Measurements from ENCODE around the gene WDR4. TPM values are rescaled to one million over a fixed set of nuclear protein-coding genes. Genes with fewer than 3 reads are reported as not detected.

WDR4 gene
- total and polyA plus RNA-seq, 4 donors, result 10.3 to 29.6 (median 16.2) TPM

GRCh38 chr21:42829954-42830353 lies 49.4 kb downstream of the WDR4 start:
- no peak overlapping the region for H3K9ac ChIP-seq (ENCODE audit: insufficient read depth in 1 of 2, low read length in 2 of 2)
- WGBS, 2 donors, result 91 to 96% methylated on average over 4 of the region's 4 CpGs
- TF ChIP-seq CTCF (IDR thresholded peaks at IDR 0.05; ENCODE audit: control extremely low read depth, extremely low read depth), result no peak
- H3K27ac ChIP-seq (ENCODE audit: low read depth in 1 of 2, low read length in 1 of 2), result no peak overlapping the region
- no peak overlapping the region for H3K4me3 ChIP-seq
- ATAC-seq (ENCODE audit: insufficient read depth, low FRiP score) (no peak), DNase-seq (no peak)
- no peaks in the 10 kb centered on the region for H3K36me3 ChIP-seq (ENCODE audit: control insufficient read depth in 4 of 4, insufficient read depth in 4 of 4, low read length in 4 of 4)
- no peaks in the 10 kb centered on the region for H3K4me1 ChIP-seq (ENCODE audit: control insufficient read depth in 5 of 5, insufficient read depth in 5 of 5, low read length in 5 of 5)
- no peaks in the 10 kb centered on the region for H3K9me3 ChIP-seq (ENCODE audit: control insufficient read depth in 4 of 4, insufficient read depth in 3 of 4, low read length in 3 of 4)
- H3K27me3 ChIP-seq (ENCODE audit: control insufficient read depth in 3 of 3, insufficient read depth in 3 of 3, low read length in 2 of 3), result peaks cover 0 to 2% (median 0%) of the 10 kb centered on the region in 3 donors

- no peaks in the 10 kb centered on the region for H3K36me3 ChIP-seq (ENCODE audit: control insufficient read depth in 4 of 4, insufficient read depth in 4 of 4, low read length in 4 of 4)
- H3K4me3 ChIP-seq, result no peak overlapping the region
- no peak overlapping the region for H3K27ac ChIP-seq (ENCODE audit: low read depth in 1 of 2, low read length in 1 of 2)
- no peak overlapping the region for H3K9ac ChIP-seq (ENCODE audit: insufficient read depth in 1 of 2, low read length in 2 of 2)
- no peaks in the 10 kb centered on the region for H3K4me1 ChIP-seq (ENCODE audit: control insufficient read depth in 5 of 5, insufficient read depth in 5 of 5, low read length in 5 of 5)
- ATAC-seq (ENCODE audit: insufficient read depth, low FRiP score) (no peak), DNase-seq (no peak)
- WGBS, 2 donors, result 79 to 88% methylated on average over 9 of the region's 9 CpGs
- TF ChIP-seq CTCF (IDR thresholded peaks at IDR 0.05; ENCODE audit: control extremely low read depth, extremely low read depth), result no peak
- no peaks in the 10 kb centered on the region for H3K9me3 ChIP-seq (ENCODE audit: control insufficient read depth in 4 of 4, insufficient read depth in 3 of 4, low read length in 3 of 4)
- H3K27me3 ChIP-seq (ENCODE audit: control insufficient read depth in 3 of 3, insufficient read depth in 3 of 3, low read length in 2 of 3), result peaks cover 0 to 2% (median 0%) of the 10 kb centered on the region in 3 donors
Measured at GRCh38 chr21:42829417-42829816, 49.9 kb downstream of the WDR4 start.

GRCh38 chr21:42827588-42827987 lies 51.8 kb downstream of the WDR4 start:
- H3K36me3 ChIP-seq (ENCODE audit: control insufficient read depth in 4 of 4, insufficient read depth in 4 of 4, low read length in 4 of 4), result no peaks in the 10 kb centered on the region
- no peak for DNase-seq
- TF ChIP-seq CTCF (IDR thresholded peaks at IDR 0.05; ENCODE audit: control extremely low read depth, extremely low read depth), result no peak
- H3K4me3 ChIP-seq, result no peak overlapping the region
- H3K9me3 ChIP-seq (ENCODE audit: control insufficient read depth in 4 of 4, insufficient read depth in 3 of 4, low read length in 3 of 4), result no peaks in the 10 kb centered on the region
- WGBS, 2 donors, result 83 to 86% methylated on average over 2 of the region's 2 CpGs
- no peak overlapping the region for H3K27ac ChIP-seq (ENCODE audit: low read depth in 1 of 2, low read length in 1 of 2)
- H3K27me3 ChIP-seq (ENCODE audit: control insufficient read depth in 3 of 3, insufficient read depth in 3 of 3, low read length in 2 of 3), result peaks cover 0 to 2% (median 0%) of the 10 kb centered on the region in 3 donors
- no peak for ATAC-seq (ENCODE audit: insufficient read depth, low FRiP score)
- no peaks in the 10 kb centered on the region for H3K4me1 ChIP-seq (ENCODE audit: control insufficient read depth in 5 of 5, insufficient read depth in 5 of 5, low read length in 5 of 5)
- no peak overlapping the region for H3K9ac ChIP-seq (ENCODE audit: insufficient read depth in 1 of 2, low read length in 2 of 2)

Data from lung (tissue), 12 donors.